IMR-90 (cell line): ENCODE results near the gene NEU1. TPM values are rescaled to one million over a fixed set of nuclear protein-coding genes. Genes with fewer than 3 reads are reported as not detected.
A peak's percentile ranks its signal among the peaks of the same experiment; 100 is the strongest.

Experiments
- ATAC-seq: fragments of 200-7000 bp; cut with Tn5 transposase; 2 replicates; pipeline ENCODE4 v1.9.1; 2020; ENCODE audit warnings: low read depth, mild to moderate bottlenecking, moderate library complexity
- BruUV-seq: library from RNA; stranded (reverse); fragments of 400-500 nt; replicated peaks from 2 replicates; lab custom pipeline; 2021; lab: Mats Ljungman, UMichigan
- CTCF ChIA-PET: fragments of 300-600 bp; formaldehyde crosslinking; extraction: SDS; loops from one replicate; lab custom pipeline; 2021; ENCODE audit warnings: antibody characterized with exemption; lab: Yijun Ruan, JAX
- POLR2A ChIA-PET: fragments of 300-600 bp; sonication (Branson Sonifier 250); formaldehyde crosslinking; loops from one replicate; lab custom pipeline; 2022; ENCODE audit warnings: antibody characterized with exemption; ENCODE audit not compliant: unreplicated experiment; lab: Charles Lee
- DNase-seq: peaks from one replicate; pipeline ENCODE4 v3.0.0; 2013
- H2AFZ ChIP-seq: replicated peaks from 2 replicates; pipeline ENCODE3; 2013; ENCODE audit warnings: low read length, mild to moderate bottlenecking; ENCODE audit not compliant: poor library complexity
- H2AK5ac ChIP-seq: 2 replicates; pipeline ENCODE4 v1.6.1; 2013; ENCODE audit warnings: low read depth, low read length, inconsistent platforms
- H2AK9ac ChIP-seq: replicated peaks from 2 replicates; pipeline ENCODE3; 2013; ENCODE audit warnings: mild to moderate bottlenecking, low read depth, low read length, moderate library complexity; ENCODE audit not compliant: poor library complexity
- H2BK120ac ChIP-seq: 2 replicates; pipeline ENCODE4 v1.6.1; 2013; ENCODE audit warnings: low read depth, low read length, inconsistent platforms
- H2BK15ac ChIP-seq: 3 replicates; pipeline ENCODE4 v1.6.1; 2013; ENCODE audit warnings: low read depth, low read length, inconsistent platforms
- H2BK20ac ChIP-seq: 2 replicates; pipeline ENCODE4 v1.6.1; 2013; ENCODE audit warnings: low read depth, mild to moderate bottlenecking, inconsistent platforms, low read length, moderate library complexity
- H2BK5ac ChIP-seq: 2 replicates; pipeline ENCODE4 v1.6.1; 2013; ENCODE audit warnings: mild to moderate bottlenecking, low read depth, low read length, inconsistent platforms; ENCODE audit not compliant: poor library complexity, severe bottlenecking
- H3K14ac ChIP-seq: replicated peaks from 2 replicates; pipeline ENCODE4 v1.6.1; 2013; ENCODE audit warnings: low read depth, low read length, inconsistent platforms
- H3K18ac ChIP-seq: 2 replicates; pipeline ENCODE4 v1.6.1; 2013; ENCODE audit warnings: low read depth, low read length, control low read depth
- H3K23ac ChIP-seq: 2 replicates; pipeline ENCODE4 v1.6.1; 2013; ENCODE audit warnings: low read depth, low read length, inconsistent platforms
- H3K27ac ChIP-seq: 2 replicates; pipeline ENCODE4 v1.5.1; 2013; ENCODE audit warnings: mild to moderate bottlenecking, control low read depth, low read length; ENCODE audit not compliant: insufficient read depth
- H3K27me3 ChIP-seq: 2 replicates; pipeline ENCODE4 v1.6.1; 2013; ENCODE audit warnings: low read length; ENCODE audit not compliant: control insufficient read depth, insufficient read depth
- H3K36me3 ChIP-seq: 2 replicates; pipeline ENCODE4 v1.6.1; 2013; ENCODE audit warnings: low read length, mixed read lengths; ENCODE audit not compliant: control insufficient read depth, insufficient read depth
- H3K4ac ChIP-seq: 2 replicates; pipeline ENCODE4 v1.6.1; 2013; ENCODE audit warnings: low read depth, low read length, inconsistent platforms
- H3K4me1 ChIP-seq: 2 replicates; pipeline ENCODE4 v1.6.1; 2013; ENCODE audit warnings: low read length, mixed read lengths; ENCODE audit not compliant: control insufficient read depth, insufficient read depth
- H3K4me2 ChIP-seq: 2 replicates; pipeline ENCODE4 v1.6.1; 2013; ENCODE audit warnings: low read depth, mild to moderate bottlenecking, control low read depth, low read length, moderate library complexity
- H3K4me3 ChIP-seq: 2 replicates; pipeline ENCODE4 v1.5.1; 2013; ENCODE audit warnings: low read depth, mild to moderate bottlenecking, control low read depth, low read length, moderate library complexity; ENCODE audit not compliant: insufficient read depth
- H3K56ac ChIP-seq: 2 replicates; pipeline ENCODE4 v1.6.1; 2013; ENCODE audit warnings: low read length, inconsistent platforms; ENCODE audit not compliant: insufficient read depth; ENCODE audit errors: extremely low read depth
- H3K79me1 ChIP-seq, 2 experiments: 2 replicates each; pipeline ENCODE4 v1.6.1; 2013; ENCODE audit warnings: low read length in 2 of 2, inconsistent platforms in 1 of 2, low read depth in 1 of 2
- H3K9ac ChIP-seq: 2 replicates; pipeline ENCODE4 v1.6.1; 2013; ENCODE audit warnings: low read depth, low read length, control low read depth
- H3K9me1 ChIP-seq: 2 replicates; pipeline ENCODE4 v1.6.1; 2013; ENCODE audit warnings: low read length, inconsistent platforms; ENCODE audit not compliant: insufficient read depth
- H3K9me3 ChIP-seq: 2 replicates; pipeline ENCODE4 v1.6.1; 2013; ENCODE audit warnings: low read length; ENCODE audit not compliant: control insufficient read depth, insufficient read depth
- H4K20me1 ChIP-seq: 2 replicates; pipeline ENCODE4 v1.6.1; 2013; ENCODE audit warnings: low read length, inconsistent platforms; ENCODE audit not compliant: insufficient read depth
- H4K5ac ChIP-seq: 2 replicates; pipeline ENCODE4 v1.6.1; 2013; ENCODE audit warnings: mild to moderate bottlenecking, low read depth, low read length, control low read depth
- H4K8ac ChIP-seq, 2 experiments: 2 replicates each; pipeline ENCODE4 v1.6.1; 2013; ENCODE audit warnings: low read depth in 2 of 2, low read length in 2 of 2, control low read depth in 1 of 2, inconsistent platforms in 1 of 2
- H4K91ac ChIP-seq: 2 replicates; pipeline ENCODE4 v1.6.1; 2013; ENCODE audit warnings: low read depth, low read length, inconsistent platforms; ENCODE audit not compliant: insufficient read depth
- BHLHE40 ChIP-seq: fragments of 150-350 bp; IDR thresholded peaks from 2 replicates; pipeline ENCODE4 v1.6.1; 2016; ENCODE audit warnings: mild to moderate bottlenecking, low read depth, low read length
- CEBPB ChIP-seq: IDR thresholded peaks from 2 replicates; pipeline ENCODE4 v1.6.1; 2012; ENCODE audit warnings: low read depth, low read length, improper control_type of control experiment
- CHD1 ChIP-seq: IDR thresholded peaks from 2 replicates; pipeline ENCODE4 v1.6.1; 2012; ENCODE audit warnings: low read depth, low read length, improper control_type of control experiment
- CTCF ChIP-seq: conservative IDR thresholded peaks from 2 replicates; pipeline ENCODE4 v1.5.1; 2012; ENCODE audit warnings: mild to moderate bottlenecking, low read depth, low read length, improper control_type of control experiment
- FOS ChIP-seq: fragments of 150-350 bp; IDR thresholded peaks from 2 replicates; pipeline ENCODE4 v1.6.1; 2016; ENCODE audit warnings: low read depth, low read length
- MAFK ChIP-seq: IDR thresholded peaks from 2 replicates; pipeline ENCODE4 v1.6.1; 2012; ENCODE audit warnings: low read depth, low read length, improper control_type of control experiment
- MAZ ChIP-seq: IDR thresholded peaks from 2 replicates; pipeline ENCODE4 v1.6.1; 2012; ENCODE audit warnings: low read depth, mild to moderate bottlenecking, low read length, improper control_type of control experiment, moderate library complexity, borderline replicate concordance
- NFE2L2 ChIP-seq: fragments of 150-350 bp; IDR thresholded peaks from 2 replicates; pipeline ENCODE4 v1.6.1; 2016; ENCODE audit warnings: low read depth, mild to moderate bottlenecking, low read length
- POLR2A ChIP-seq: IDR thresholded peaks from 2 replicates; pipeline ENCODE4 v1.6.1; 2012; ENCODE audit warnings: mild to moderate bottlenecking, low read depth, low read length
- RAD21 ChIP-seq: IDR thresholded peaks from 2 replicates; pipeline ENCODE4 v1.6.1; 2012; ENCODE audit warnings: low read length, improper control_type of control experiment
- RCOR1 ChIP-seq: IDR thresholded peaks from 2 replicates; pipeline ENCODE4 v1.6.1; 2012; ENCODE audit warnings: mild to moderate bottlenecking, low read length, improper control_type of control experiment; ENCODE audit not compliant: insufficient replicate concordance
- RFX5 ChIP-seq: IDR thresholded peaks from 2 replicates; pipeline ENCODE4 v1.8.0; 2012; ENCODE audit warnings: low read depth, mild to moderate bottlenecking, low read length, moderate library complexity
- USF2 ChIP-seq: fragments of 150-350 bp; IDR thresholded peaks from 2 replicates; pipeline ENCODE4 v1.6.1; 2017; ENCODE audit warnings: mild to moderate bottlenecking, antibody characterized with exemption, low read length, low read depth
- WGBS, 2 experiments: methylation state at CpG; one replicate each; pipeline versions ENCODE4 v1.1.5 to v1.1.7; 2013; ENCODE audit warnings: missing lambda C conversion rate in 2 of 2; ENCODE audit not compliant: insufficient read length in 1 of 2; ENCODE audit errors: extremely low coverage in 2 of 2; 5-methylcytosine and 5-hydroxymethylcytosine counted together
- dilution Hi-C: fragments of 300-500 bp; cut with HindIII; formaldehyde crosslinking; loops from one replicate; pipeline ENCODE4 v1.14.3; 2018; ENCODE audit warnings: low sequenced_read_pairs; ENCODE audit not compliant: unreplicated experiment
- in situ Hi-C: fragments of 300-500 bp; cut with MboI; formaldehyde crosslinking; loops from 3 replicates; pipeline ENCODE4 v1.14.3; 2019; ENCODE audit warnings: low sequenced_read_pairs, inconsistent platforms, mixed read lengths
- intact Hi-C: fragments of 100-400 bp; cut with micrococcal nuclease; formaldehyde crosslinking; loops from 2 replicates; pipeline ENCODE4 v1.10.0; 2022
- polyA plus RNA-seq, 3 experiments: library from polyadenylated mRNA; depleted of rRNA; stranded (reverse); fragments of >200 nt; gene quantifications; 2 replicates each; pipeline ENCODE4 v1.2.3, GENCODE V29; 2012; ENCODE audit warnings: low replicate concordance in 1 of 3
- total RNA-seq: library from RNA; depleted of rRNA; stranded (reverse); fragments of >200 nt; gene quantifications from 2 replicates; pipeline ENCODE4 v1.2.3, GENCODE V29; 2012

Gene NEU1
- total and polyA plus RNA-seq, 2 of the 4 experiments (the other 2 are of a cell fraction), result 28.5 to 36.2 TPM

- H4K91ac ChIP-seq, result no peak within 1 kb of the TSS
- H3K4me2 ChIP-seq, result no peak within 1 kb of the TSS
- H3K79me1 ChIP-seq, result no peaks in the 10 kb centered on the region
- intact Hi-C loops, result no loop called here
- H2BK15ac ChIP-seq, result no peak within 1 kb of the TSS
- no peaks in the 10 kb centered on the region for H3K9me3 ChIP-seq
- H4K20me1 ChIP-seq, result 0 out of 2 replicates have a peak, but pooled peaks cover 2% of the 10 kb centered on the region
- no peak within 1 kb of the TSS for H3K56ac ChIP-seq
- dilution Hi-C loops, result no loop called here
- CTCF ChIA-PET, result no interaction called here
- 0 out of 2 replicates have a peak, but pooled peaks cover 2% of the 10 kb centered on the region for H3K9me1 ChIP-seq
- WGBS, 2 experiments, result no CpG with 5 or more reads among the region's 18 CpGs
- no peak within 1 kb of the TSS for H3K4me3 ChIP-seq
- no peak within 1 kb of the TSS for H2BK120ac ChIP-seq
- no peak within 1 kb of the TSS for H3K23ac ChIP-seq
- no peak for DNase-seq
- H3K9ac ChIP-seq, result no peak within 1 kb of the TSS
- H2AK5ac ChIP-seq, result no peak within 1 kb of the TSS
- H4K5ac ChIP-seq, result no peak within 1 kb of the TSS
- H2AK9ac ChIP-seq, result no peak within 1 kb of the TSS
- POLR2A ChIA-PET, result no interaction called here
- TF ChIP-seq RFX5 (no peak), BHLHE40 (no peak), POLR2A (no peak), NFE2L2 (no peak), MAZ (no peak), CTCF (no peak), FOS (no peak), RCOR1 (no peak), USF2 (no peak), CEBPB (no peak), MAFK (no peak), RAD21 (no peak), CHD1 (no peak)
- H3K14ac ChIP-seq, result no peak within 1 kb of the TSS
- H3K4ac ChIP-seq, result no peak within 1 kb of the TSS
- peaks cover 39% of the 10 kb centered on the region for H3K36me3 ChIP-seq
- peaks cover 10% of the 10 kb centered on the region for H3K4me1 ChIP-seq
- in situ Hi-C loops, result no loop called here
- BruUV-seq, result no TSS peak
- no peak within 1 kb of the TSS for H2BK20ac ChIP-seq
- no peak within 1 kb of the TSS for H3K27ac ChIP-seq
- H3K18ac ChIP-seq, result no peak within 1 kb of the TSS
- no peaks in the 10 kb centered on the region for H3K27me3 ChIP-seq
- H2BK5ac ChIP-seq, result no peak within 1 kb of the TSS
- H2AFZ ChIP-seq, result peak within 1 kb of the TSS; percentile 17
- no peak within 1 kb of the TSS for H4K8ac ChIP-seq
- ATAC-seq, result no peak
Measured at GRCh38 chr6:31878726-31879125, 16.1 kb upstream of the NEU1 start, which contains the start of gene SLC44A4. Gene SLC44A4, minus strand, starts transcription at chr6:31878997. Its CDS starts 17 bp downstream, at chr6:31878980.
